DOHH2 (cell line): Measurements from ENCODE around the gene RASA2.

Experiments used
- H3F3A ChIP-seq: fragments of 200-600 bp; sonication (generic), shearing (Covaris generic); 2 replicates; pipeline ENCODE4 v1.6.0; 2016; ENCODE audit warnings: antibody characterized with exemption, mild to moderate bottlenecking; ENCODE audit not compliant: control insufficient read depth, insufficient read depth
- H3K27ac ChIP-seq: fragments of 200-600 bp; sonication (generic); 2 replicates; pipeline ENCODE4 v1.5.1; 2014; ENCODE audit warnings: low read depth, mild to moderate bottlenecking, low read length, moderate library complexity
- H3K27me3 ChIP-seq: fragments of 200-600 bp; sonication (generic); 2 replicates; pipeline ENCODE4 v1.6.1; 2014; ENCODE audit warnings: mild to moderate bottlenecking, low read length, mixed read lengths; ENCODE audit not compliant: control insufficient read depth
- H3K36me3 ChIP-seq: fragments of 200-600 bp; sonication (generic); 2 replicates; pipeline ENCODE4 v1.6.1; 2014; ENCODE audit warnings: mild to moderate bottlenecking, low read length, moderate library complexity, mixed read lengths; ENCODE audit not compliant: control insufficient read depth
- H3K4me1 ChIP-seq: fragments of 200-600 bp; sonication (generic); 2 replicates; pipeline ENCODE4 v1.6.1; 2014; ENCODE audit warnings: mild to moderate bottlenecking, low read length, mixed read lengths; ENCODE audit not compliant: control insufficient read depth
- H3K4me2 ChIP-seq: fragments of 200-600 bp; sonication (generic); 2 replicates; pipeline ENCODE4 v1.6.0; 2014; ENCODE audit warnings: mild to moderate bottlenecking, low read length, moderate library complexity
- H3K4me3 ChIP-seq: fragments of 200-600 bp; sonication (generic); 2 replicates; pipeline ENCODE4 v1.5.1; 2014; ENCODE audit warnings: mild to moderate bottlenecking, low read length, mixed read lengths
- H3K79me2 ChIP-seq: fragments of 200-600 bp; sonication (generic); 2 replicates; pipeline ENCODE4 v1.6.1; 2014; ENCODE audit warnings: mild to moderate bottlenecking, low read length, mixed read lengths; ENCODE audit not compliant: control insufficient read depth
- H3K9me2 ChIP-seq: fragments of 200-600 bp; sonication (generic); replicated peaks from 2 replicates; pipeline ENCODE4 v1.6.1; 2014; ENCODE audit warnings: mild to moderate bottlenecking, low read length, mixed read lengths; ENCODE audit not compliant: control insufficient read depth
- H3K9me3 ChIP-seq: fragments of 200-600 bp; sonication (generic); 2 replicates; pipeline ENCODE4 v1.6.1; 2014; ENCODE audit warnings: antibody characterized with exemption, low read length, mixed read lengths; ENCODE audit not compliant: control insufficient read depth, insufficient read depth
- H4K20me1 ChIP-seq: fragments of 200-600 bp; sonication (generic); 2 replicates; pipeline ENCODE4 v1.6.0; 2014; ENCODE audit warnings: low read depth, mild to moderate bottlenecking, antibody characterized with exemption, low read length, moderate library complexity; ENCODE audit not compliant: control insufficient read depth, insufficient read depth
- EZH2phosphoT487 ChIP-seq: fragments of 200-600 bp; sonication (generic); IDR thresholded peaks from 2 replicates; pipeline ENCODE4 v1.6.1; 2017; ENCODE audit warnings: borderline replicate concordance, mild to moderate bottlenecking, antibody characterized with exemption, low read length, moderate library complexity, mixed read lengths
- TF ChIP-seq, protein P1 (sequence below): fragments of 200-600 bp; sonication (generic); IDR thresholded peaks from one replicate; pipeline ENCODE4 v1.5.1; 2014; ENCODE audit warnings: antibody characterized with exemption, mild to moderate bottlenecking, low read depth, low read length; ENCODE audit not compliant: poor library complexity, severe bottlenecking

Gene RASA2

DNA sequence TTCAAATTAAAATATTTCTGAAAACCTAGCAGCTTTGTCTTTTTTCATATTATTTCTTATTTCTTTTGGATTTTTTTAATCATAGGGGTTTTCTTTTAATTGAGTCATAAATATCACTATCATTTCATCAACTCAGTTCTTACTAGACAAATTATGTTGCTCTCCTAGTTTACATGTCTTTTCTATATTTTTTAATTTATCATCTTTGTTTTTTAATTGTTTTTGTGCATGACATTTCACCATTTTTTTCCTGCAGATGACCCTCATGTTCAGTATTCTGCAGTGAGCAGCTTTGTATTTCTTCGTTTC lies 89.9 kb downstream of the RASA2 start:
- H4K20me1 ChIP-seq, result no peaks in the 10 kb centered on the region
- no peak overlapping the region for H3K4me2 ChIP-seq
- H3K36me3 ChIP-seq, result peaks cover 74% of the 10 kb centered on the region
- H3K27ac ChIP-seq, result no peak overlapping the region
- H3K9me3 ChIP-seq, result no peaks in the 10 kb centered on the region
- no peaks in the 10 kb centered on the region for H3K79me2 ChIP-seq
- no peaks in the 10 kb centered on the region for H3K27me3 ChIP-seq
- H3K9me2 ChIP-seq, result no peaks in the 10 kb centered on the region
- no peak overlapping the region for H3K4me3 ChIP-seq
- no peak for TF ChIP-seq EZH2phosphoT487
- TF ChIP-seq, protein P1, sequence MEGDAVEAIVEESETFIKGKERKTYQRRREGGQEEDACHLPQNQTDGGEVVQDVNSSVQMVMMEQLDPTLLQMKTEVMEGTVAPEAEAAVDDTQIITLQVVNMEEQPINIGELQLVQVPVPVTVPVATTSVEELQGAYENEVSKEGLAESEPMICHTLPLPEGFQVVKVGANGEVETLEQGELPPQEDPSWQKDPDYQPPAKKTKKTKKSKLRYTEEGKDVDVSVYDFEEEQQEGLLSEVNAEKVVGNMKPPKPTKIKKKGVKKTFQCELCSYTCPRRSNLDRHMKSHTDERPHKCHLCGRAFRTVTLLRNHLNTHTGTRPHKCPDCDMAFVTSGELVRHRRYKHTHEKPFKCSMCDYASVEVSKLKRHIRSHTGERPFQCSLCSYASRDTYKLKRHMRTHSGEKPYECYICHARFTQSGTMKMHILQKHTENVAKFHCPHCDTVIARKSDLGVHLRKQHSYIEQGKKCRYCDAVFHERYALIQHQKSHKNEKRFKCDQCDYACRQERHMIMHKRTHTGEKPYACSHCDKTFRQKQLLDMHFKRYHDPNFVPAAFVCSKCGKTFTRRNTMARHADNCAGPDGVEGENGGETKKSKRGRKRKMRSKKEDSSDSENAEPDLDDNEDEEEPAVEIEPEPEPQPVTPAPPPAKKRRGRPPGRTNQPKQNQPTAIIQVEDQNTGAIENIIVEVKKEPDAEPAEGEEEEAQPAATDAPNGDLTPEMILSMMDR, result no peak
- H3K4me1 ChIP-seq, result peaks cover 12% of the 10 kb centered on the region
- H3F3A ChIP-seq, result peaks cover 4% of the 10 kb centered on the region; the same call in 1 of the 2 replicates

DNA sequence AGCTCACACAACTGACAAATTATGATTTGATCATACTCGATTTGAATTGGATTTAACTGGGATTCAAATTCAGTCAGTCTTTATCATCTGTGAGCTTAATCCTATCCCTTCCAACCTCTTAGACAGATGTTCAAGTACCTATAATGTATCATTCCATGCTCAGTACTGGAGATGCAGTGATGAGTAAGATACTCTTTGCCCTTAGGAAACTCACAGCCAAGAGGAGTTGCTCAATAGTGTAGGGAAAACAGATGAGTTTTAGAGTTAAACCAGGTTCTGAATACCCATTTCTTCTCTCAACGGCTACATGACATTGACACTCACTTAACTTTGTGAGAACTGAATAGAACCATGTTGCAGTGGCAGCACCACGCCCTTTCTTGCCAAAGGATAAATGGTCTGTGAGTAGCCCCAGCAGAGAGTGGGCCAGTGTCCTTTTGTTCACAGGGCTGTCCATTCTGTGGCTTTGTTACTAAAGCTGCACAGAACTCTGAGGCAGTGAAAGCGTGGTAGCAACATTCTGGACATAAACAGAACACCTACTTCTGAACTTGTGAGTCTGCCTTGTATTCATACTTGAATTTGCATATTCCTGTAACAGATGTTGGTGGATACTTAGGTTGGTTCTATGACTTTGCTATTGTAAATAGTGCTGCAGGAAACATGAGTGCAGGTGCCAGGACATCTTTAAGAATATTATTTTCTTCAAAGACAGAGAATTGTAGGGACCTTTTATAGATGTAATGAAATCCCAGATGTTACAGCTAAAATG lies 91.6 kb downstream of the RASA2 start:
- H3K79me2 ChIP-seq, result no peaks in the 10 kb centered on the region
- peaks cover 74% of the 10 kb centered on the region for H3K36me3 ChIP-seq
- no peaks in the 10 kb centered on the region for H3K9me3 ChIP-seq
- H3K4me1 ChIP-seq, result peaks cover 12% of the 10 kb centered on the region
- no peaks in the 10 kb centered on the region for H3K9me2 ChIP-seq
- H3K27ac ChIP-seq, result no peak overlapping the region
- H4K20me1 ChIP-seq, result no peaks in the 10 kb centered on the region
- no peak for TF ChIP-seq EZH2phosphoT487
- TF ChIP-seq, protein P1, result no peak
- no peaks in the 10 kb centered on the region for H3K27me3 ChIP-seq
- peaks cover 4% of the 10 kb centered on the region; the same call in 1 of the 2 replicates for H3F3A ChIP-seq
- H3K4me2 ChIP-seq, result no peak overlapping the region
- no peak overlapping the region for H3K4me3 ChIP-seq

DNA sequence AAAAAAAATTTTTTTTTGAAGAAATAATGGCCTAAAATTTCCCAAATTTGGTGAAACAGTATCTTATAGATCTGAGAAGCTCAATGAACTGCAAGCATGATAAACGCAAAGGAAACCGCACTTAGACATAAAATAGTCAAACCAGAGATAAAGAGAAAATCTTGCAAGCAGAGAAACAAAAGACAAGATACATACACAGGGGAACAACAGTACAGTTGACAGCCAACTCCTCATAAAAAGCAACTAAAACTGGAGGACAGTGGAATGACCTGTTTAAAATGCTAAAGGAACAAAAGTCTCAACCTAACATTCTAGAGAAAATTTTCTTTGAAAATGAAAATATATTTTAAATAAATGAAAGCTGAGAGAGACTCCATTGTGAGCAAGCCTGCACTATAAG lies 107.5 kb downstream of the RASA2 start:
- Histone ChIP-seq H3F3A (no peaks in the 10 kb centered on the region), H3K4me1 (no peaks in the 10 kb centered on the region), H3K27ac (no peak overlapping the region), H3K79me2 (no peaks in the 10 kb centered on the region), H3K9me2 (no peaks in the 10 kb centered on the region), H3K4me2 (no peak overlapping the region), H3K9me3 (no peaks in the 10 kb centered on the region), H3K36me3 (peaks cover 49% of the 10 kb centered on the region), H3K4me3 (no peak overlapping the region), H3K27me3 (no peaks in the 10 kb centered on the region), H4K20me1 (no peaks in the 10 kb centered on the region)
- TF ChIP-seq, protein P1, result no peak
- TF ChIP-seq EZH2phosphoT487, result no peak
